NCI-H2081 (cell line): ENCODE results near the gene PNMA8A.
A peak's percentile ranks its signal among the peaks of the same experiment; 100 is the strongest.

ENCODE experiments used
- DNase-seq, 2 experiments: peaks; one replicate each; lab custom pipeline; 2025; lab: John Stamatoyannopoulos, UW

PNMA8A gene

GRCh38 chr19:46428239-46429135, 42.9 kb downstream of the PNMA8A start, which contains the start of gene PNMA8C:
TSS of gene PNMA8C (minus strand) at chr19:46428936. CDS start at chr19:46428359, 577 bp downstream.
- peak in 1 of 2 experiments; percentile 15 for DNase-seq

GRCh38 chr19:46427518-46428045, 43.8 kb downstream of the PNMA8A start:
- no peak for DNase-seq

GRCh38 chr19:46426506-46427162, 44.7 kb downstream of the PNMA8A start:
- peak; percentile 12 to 14 for DNase-seq

DNA sequence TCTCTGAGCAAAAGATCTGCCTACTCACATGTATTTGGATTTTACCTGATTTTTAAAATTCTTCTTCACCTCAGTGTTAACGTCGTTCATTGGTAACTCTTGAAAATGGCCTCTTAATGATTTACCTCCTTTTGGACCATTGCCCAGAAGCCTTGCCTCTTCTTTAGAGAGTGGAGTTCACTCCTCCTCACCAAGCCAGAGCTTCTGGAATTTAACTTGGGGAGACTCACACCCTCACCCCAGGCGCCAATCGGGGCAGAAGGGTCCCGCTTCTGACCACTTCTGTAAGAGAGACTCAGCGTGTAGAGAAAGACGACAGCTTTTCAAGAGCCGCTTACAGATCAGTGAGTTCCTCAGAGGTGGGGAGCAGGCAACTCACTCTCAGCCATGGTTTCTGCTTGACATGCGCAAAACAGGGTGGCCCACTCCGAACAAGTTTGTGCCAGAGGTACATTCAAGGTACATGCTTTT, 45.3 kb downstream of the PNMA8A start:
- no peak for DNase-seq

GRCh38 chr19:46423188-46423587, 48.2 kb downstream of the PNMA8A start:
- no peak for DNase-seq

- no peak for DNase-seq
These were observed 49.0 kb downstream of the PNMA8A start for GRCh38 chr19:46422344-46422743.

DNA sequence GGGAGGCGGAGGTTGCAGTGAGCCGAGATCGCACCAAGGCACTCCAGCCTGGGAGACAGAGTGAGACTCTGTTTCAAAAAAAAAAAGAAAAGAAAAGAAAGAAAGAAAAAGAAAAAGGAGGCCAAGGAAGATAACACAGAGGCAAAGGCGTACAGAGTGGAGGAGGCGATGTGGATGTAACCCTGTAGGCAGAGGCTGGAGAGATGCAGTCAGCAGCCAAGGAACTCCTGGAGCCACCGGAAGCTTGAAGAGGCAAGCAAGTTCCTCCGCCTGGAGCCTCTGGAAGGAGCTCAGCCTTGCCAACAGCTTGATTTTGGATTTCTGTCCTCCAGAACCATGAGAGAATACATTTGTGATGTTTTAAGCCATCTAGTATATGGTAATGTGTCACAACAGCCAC, 51.3 kb downstream of the PNMA8A start:
- DNase-seq, result no peak
